Stimulated activated CD8-positive, alpha-beta memory T cell treated with anti-CD3 and anti-CD28 coated beads, Interleukin-12 subunit alpha, Interleukin-12 subunit beta, amount 100 ng/mL, for 24 hours (primary cell): ENCODE results near the gene TTC34.

Experiments used
- DNase-seq: peaks from one replicate; pipeline ENCODE4 v3.0.0-alpha.2; 2020; ENCODE audit errors: extremely low read depth

TTC34 gene

GRCh38 chr1:2642560-2643413, 158.7 kb downstream of the TTC34 start:
- DNase-seq, result peak; percentile 89

GRCh38 chr1:2642131-2642559, 159.3 kb downstream of the TTC34 start:
- no peak for DNase-seq

GRCh38 chr1:2641381-2642130, 159.9 kb downstream of the TTC34 start:
- no peak for DNase-seq

DNA sequence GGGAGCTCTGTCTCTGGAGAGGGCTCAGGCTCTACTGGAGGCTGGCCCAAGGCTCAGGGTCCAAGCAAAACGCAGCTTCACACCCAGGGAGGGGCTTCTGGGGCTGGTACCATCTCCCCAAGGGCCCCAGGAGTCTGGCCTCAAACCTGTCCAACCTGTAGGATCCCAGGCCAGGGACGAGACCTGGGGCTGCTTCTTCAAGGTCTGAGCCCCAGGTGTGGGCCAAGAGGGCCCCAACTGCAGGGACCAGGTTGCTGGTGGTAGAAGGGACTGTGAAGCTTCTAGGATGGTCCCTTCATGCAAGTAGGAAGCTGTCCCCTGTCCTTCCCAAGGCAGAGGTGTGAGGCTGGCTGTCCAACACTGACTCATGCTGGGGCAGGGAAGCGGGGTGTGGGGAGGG, 160.9 kb downstream of the TTC34 start:
- no peak for DNase-seq

DNA sequence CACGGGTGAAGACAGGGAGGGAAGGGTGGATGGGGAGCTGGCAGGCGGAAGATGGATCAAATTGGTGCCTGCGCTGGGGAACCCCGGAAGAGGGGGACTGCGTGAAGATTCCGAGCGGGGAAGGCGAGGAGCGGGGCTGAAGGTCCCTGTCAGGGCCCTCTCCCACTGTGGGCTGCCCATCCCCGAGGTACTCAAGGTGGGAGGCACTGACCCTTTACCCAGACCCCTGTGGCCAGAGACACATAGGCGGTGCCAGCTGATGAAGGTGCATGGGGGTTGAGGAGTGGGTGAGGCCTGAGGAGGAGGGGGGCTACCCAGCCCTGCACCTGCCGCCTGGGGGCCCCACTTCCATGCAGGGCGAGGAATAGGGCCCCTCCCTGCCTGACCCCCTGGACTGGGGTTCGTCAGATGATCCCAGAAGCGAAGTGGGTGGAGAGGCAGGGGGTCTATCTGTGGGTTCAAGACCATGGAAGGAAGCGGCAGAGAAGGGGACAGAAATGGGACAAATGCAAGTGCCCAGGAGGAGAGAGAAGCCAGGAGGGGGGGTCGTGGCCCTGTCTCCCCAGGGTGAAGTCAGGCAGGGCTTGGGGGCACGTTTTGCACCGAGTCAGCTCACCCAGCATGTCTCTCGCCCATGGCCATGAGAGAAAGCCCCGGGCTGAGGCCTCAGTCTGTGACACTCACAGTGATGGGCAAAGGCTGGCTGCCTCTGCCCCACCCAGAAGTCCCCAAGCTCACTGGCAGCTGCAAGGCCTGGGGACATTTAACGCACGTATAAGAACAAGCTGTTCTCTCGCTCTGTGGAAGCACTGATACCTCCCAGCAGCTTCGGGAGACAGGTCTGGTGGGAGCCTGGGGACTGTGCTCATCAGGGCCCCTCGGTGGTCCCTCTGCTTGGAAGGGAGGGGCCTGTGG, 161.6 kb downstream of the TTC34 start:
- no peak for DNase-seq

DNA sequence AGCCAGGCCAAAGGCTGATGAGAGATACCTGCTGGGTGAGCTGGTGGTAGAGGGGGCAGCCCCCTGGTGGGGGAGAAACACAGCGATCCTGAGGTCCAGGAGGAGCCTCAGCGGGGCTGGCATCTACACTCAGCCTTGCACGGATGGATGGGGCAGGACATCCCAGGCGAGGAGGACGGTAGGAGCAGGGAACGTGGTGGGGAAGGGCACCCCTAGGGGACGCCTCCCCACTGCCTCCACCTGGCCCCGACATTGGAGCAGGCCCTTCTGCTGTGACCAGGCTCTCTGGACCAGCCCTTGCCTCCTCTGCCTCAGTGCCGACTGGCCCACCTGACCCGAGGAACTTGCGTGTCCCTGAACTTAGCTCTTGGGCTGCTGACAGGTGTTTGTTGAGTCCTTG, 162.3 kb downstream of the TTC34 start:
- no peak for DNase-seq

GRCh38 chr1:2638466-2639115, 162.9 kb downstream of the TTC34 start:
- DNase-seq, result no peak

DNA sequence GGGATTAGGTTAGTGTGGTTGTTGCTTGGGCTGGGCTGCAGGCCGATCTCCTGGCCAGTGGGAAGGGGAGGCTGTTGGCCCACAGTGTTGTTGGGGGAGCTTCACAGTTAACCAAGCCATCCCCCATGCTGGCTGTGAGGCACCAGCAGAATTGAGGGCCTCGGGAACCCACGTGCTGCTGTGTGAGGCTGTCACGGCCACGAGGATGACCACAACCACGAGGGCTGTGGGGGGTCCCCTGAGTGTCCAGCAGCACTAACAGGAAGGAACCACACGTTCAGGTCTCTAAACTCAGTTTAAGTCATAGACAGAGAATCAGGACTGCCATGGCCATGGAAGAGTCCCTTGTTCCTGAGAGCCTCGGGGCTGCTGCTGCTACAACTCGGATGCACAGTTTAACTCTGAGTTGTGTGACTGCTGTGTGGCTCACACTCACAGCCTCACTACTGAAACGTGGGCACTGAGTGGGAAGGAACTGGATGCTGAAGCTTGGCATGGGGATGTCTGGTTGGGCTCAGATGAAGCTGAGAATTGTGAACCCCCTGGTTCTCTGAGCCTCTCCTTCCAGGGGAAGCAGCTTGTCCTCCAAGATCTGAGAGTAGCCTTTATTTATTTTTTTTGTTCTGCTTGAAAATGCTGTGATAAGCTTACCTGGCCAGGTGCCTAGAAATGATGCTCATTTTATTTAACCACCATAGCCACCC, 163.9 kb downstream of the TTC34 start:
- DNase-seq, result no peak

GRCh38 chr1:2636733-2637132, 164.8 kb downstream of the TTC34 start:
- DNase-seq, result no peak

DNA sequence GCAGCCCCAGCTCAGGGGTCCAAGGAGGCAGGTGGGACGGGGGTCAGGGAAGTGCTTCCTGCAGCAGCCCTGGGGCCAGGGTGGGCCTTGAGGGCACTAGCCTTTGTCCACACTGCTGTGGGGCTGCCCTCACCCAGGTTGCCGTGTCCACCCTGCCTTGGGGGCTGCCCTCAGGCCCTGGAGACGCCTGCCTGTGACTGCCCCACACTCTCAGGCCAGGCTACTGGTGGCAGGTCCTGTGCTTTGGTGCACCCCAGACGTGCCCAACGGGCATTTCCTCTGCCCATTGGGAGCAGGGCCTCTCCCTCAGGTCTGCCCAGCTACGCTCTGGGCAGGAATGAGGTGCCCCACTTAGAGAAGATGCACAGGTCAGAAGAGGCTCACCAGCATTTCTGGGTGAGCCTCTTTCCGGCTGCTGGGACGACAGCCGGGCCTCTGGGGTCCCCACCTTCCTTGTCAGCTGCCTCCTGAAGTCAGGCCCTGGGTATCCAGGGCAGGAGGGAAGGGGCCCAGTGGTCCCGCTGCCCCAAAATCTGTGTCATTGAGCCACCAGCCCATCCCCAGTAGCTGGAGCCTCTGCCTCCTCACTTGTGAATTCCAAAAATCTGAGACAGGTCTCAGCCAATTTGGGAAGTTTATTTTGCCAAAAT, 166.0 kb downstream of the TTC34 start:
- DNase-seq, result no peak

DNA sequence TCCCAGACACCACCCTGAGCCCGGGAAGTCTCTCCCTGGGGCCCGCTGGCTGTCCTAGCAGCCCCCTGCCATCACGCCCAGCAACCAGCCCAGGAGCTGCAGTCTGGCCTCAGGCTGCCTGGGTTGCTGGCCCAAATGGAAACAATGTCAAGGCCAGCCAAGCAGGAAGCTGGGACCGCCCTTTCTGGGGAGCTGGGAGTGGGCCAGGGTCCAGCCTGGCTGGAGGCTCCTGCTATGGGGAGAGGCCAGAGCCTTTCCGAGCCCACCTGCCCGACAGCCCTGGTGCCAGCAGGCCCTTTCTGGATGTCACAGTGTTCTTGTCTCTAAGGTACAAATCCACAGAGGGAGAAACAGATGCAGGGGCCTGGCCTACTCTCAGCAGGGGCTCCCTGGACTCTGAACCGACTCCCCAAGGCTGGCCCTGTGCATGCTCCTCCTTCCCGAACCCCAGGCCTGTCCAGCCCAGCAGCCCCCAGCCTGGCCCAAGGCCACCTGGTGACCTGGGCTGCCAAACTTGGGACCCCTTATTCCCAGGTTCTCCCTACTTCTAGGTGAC, 167.5 kb downstream of the TTC34 start:
- DNase-seq, result no peak

DNA sequence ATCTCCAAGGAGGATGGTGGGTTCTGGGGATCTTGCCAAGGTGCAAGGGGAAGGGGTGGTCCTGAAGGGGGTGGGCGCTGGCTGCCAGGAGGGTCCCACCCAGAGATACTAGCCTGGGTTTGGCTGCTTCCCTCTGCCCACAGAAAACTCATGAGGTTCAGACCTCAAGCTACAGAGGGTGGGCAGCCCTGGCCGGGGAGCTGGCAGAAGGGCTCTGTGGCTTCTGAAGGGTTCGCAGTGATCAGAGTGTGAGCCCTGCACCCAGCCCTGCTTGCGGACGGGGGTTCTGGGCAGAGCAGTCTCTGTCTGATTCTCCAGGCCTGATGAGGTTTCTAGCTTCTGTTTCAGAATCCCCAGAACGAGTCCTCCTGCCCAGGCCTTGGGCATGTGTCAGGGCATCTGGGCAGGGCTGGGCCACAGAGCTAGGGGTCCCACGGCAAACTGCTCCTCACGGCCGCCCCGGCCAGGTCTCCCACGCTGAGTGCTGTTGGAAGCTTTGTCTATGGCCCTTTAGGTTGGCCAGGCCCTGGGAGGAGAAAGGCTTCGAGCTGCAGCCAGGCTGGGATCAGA, 168.0 kb downstream of the TTC34 start:
- DNase-seq, result no peak

DNA sequence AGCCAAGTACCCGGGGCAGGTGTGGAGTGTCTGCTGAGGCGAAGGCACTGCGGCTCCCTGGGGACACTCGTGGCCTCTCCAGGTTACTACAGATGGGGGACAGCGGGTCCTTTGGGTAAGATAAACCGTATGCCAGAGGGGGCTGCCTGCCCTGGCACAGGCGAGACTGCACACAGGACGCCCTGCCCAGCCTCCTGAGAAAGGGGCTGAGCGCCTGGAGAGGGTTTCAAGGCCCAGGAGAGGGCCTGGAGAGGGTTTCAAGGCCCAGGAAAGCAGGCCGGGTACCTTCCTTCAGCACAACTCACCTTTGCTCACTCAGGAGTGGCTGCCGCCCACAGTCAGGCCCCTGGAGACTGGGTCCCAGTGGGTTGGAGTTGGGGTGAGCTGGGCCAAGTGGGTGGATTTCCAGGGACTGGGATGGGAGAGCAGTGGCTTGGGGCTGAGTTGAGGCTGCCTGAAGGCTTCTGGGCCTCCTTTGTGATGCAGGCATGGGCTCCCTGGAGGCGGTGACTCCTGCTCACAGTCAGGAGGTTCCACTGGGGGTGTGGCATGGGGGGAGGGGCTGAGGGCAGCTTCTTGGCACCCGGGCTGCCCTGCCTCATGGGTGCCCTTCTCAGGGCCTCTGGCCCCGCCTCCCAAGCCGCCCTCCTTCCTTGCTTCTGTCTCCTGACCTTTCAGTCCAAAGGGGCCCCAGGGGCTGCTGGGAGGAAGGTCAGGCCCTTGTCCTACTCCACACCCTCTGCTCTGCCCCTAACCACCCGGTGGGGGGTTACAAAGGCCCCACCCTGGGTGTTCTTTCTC, 168.7 kb downstream of the TTC34 start, which contains the start of gene MMEL1:
Gene MMEL1 (minus strand): TSS at position 456 of the 801 bp plus-strand sequence. CDS start 3,532 bp downstream, outside the sequence.
- DNase-seq, result no peak

GRCh38 chr1:2632051-2632430, 169.5 kb downstream of the TTC34 start:
- no peak for DNase-seq

- DNase-seq, result no peak
Observed at GRCh38 chr1:2631136-2632050, 170.1 kb downstream of the TTC34 start.

GRCh38 chr1:2630498-2631135, 170.9 kb downstream of the TTC34 start:
- DNase-seq, result no peak
